ENCODE results near the gene RSU1.

The RSU1 gene

DNA sequence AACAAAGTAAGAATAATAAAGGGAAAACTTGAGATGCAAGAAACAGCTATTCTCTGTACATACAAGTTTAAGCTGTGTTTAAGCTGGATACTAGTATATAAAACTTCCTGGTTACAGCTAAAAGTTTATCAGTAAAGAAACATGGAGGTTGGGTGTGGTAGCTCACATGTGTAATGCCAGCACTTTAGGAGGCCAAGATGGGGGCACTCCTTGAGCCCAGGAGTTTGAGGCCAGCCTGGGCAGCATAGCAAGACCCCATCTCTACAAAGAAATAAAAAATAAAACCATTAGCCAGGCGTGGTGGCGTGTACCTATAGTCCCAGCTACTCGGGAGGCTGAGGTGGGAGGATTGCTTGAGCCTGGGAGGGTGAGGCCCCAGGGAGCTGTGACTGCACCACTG lies 3.2 kb downstream of the RSU1 start:
- H3K27ac Mint-ChIP-seq: peak overlapping the region in 1 of 2 donors; percentile 60
- no peaks in the 10 kb centered on the region for H3K27me3 Mint-ChIP-seq
- H3K36me3 Mint-ChIP-seq (ENCODE audit: insufficient read depth): peaks cover 22% of the 10 kb centered on the region
- H3K4me3 Mint-ChIP-seq: no peak overlapping the region
- H3K9me3 Mint-ChIP-seq: no peaks in the 10 kb centered on the region
- DNase-seq (no peak), ATAC-seq (replicated peaks) (no peak)
- peaks cover 37 to 40% of the 10 kb centered on the region in 2 donors for H3K4me1 Mint-ChIP-seq (ENCODE audit: low read depth in 2 of 2)

DNA sequence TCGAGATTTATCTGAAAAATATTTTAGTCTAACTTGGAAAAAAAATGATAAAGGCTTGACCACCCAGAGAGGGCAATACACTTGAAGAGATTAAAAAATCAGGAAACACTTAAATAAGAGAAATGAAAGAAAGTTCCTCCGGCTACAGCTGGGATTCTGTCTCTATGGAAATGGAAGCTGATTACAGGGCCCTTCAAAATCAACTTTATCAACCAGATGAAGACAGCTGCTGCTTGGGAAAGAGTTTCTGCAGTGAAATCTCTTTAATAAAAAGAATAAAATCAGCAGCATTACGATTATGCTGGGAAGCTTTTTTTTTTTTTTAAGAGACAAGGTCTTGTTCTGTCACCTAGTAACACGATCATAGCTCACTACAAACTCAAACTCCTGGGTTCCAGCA lies 4.5 kb downstream of the RSU1 start:
- Mint-ChIP-seq H3K9me3 (no peaks in the 10 kb centered on the region), H3K4me1 (ENCODE audit: low read depth in 2 of 2) (peaks cover 33 to 39% of the 10 kb centered on the region in 2 donors)
- no peak for ATAC-seq (replicated peaks)

DNA sequence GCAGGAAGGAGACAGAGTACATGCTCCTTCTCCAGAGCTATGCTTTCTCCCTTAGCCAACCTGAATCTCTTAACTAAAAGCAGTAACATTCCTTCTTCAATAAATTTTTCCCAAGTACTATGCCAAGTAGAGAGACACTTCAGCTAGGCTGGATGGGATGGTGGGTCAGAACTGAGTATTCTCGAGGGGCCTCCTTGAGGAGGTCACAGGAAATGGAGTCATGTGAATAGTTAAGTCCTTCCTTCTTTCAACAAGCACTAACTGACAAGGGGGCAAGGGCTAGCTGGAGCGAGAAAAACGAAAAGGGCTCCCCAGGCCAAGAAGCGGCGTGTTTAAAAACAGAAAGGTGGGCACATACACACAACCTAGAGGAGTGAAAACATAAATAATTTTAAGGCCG lies 5.5 kb downstream of the RSU1 start:
- H3K27me3 Mint-ChIP-seq: no peaks in the 10 kb centered on the region
- ATAC-seq (replicated peaks): no peak
- no peaks in the 10 kb centered on the region for H3K9me3 Mint-ChIP-seq
- peaks cover 18% of the 10 kb centered on the region for H3K36me3 Mint-ChIP-seq (ENCODE audit: insufficient read depth)
- H3K4me1 Mint-ChIP-seq (ENCODE audit: low read depth in 2 of 2): peaks cover 31 to 34% of the 10 kb centered on the region in 2 donors
- no peak overlapping the region for H3K4me3 Mint-ChIP-seq
- DNase-seq: no peak
- H3K27ac Mint-ChIP-seq: peak overlapping the region in 1 of 2 donors; percentile 73

More for the DNA sequence above, 4.5 kb downstream of the RSU1 start:
- peak overlapping the region in 1 of 2 donors; percentile 27 for H3K27ac Mint-ChIP-seq
- DNase-seq: no peak
- H3K27me3 Mint-ChIP-seq: no peaks in the 10 kb centered on the region
- peaks cover 25% of the 10 kb centered on the region for H3K36me3 Mint-ChIP-seq (ENCODE audit: insufficient read depth)
- H3K4me3 Mint-ChIP-seq: no peak overlapping the region

DNA sequence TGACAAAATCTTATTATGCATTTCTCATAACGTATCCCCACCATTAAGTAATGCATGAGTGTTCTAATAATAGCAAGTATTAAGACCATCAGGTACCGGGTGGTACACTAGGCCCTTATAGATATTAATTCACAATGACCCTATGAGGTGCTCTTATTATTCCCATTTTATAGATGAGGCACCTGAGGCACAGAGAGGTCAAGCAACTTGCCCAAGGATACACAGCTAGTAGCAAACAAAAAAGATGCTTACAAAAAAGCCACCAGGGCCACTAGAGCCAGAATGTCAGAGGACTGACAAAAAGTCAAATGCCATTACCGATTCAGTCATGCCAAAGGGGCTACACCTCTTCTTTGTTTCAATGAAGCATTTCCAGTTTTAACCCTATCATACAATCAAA lies 5.9 kb downstream of the RSU1 start:
- peak overlapping the region in 1 of 2 donors; percentile 73 for H3K27ac Mint-ChIP-seq
- ATAC-seq (replicated peaks): no peak

DNA sequence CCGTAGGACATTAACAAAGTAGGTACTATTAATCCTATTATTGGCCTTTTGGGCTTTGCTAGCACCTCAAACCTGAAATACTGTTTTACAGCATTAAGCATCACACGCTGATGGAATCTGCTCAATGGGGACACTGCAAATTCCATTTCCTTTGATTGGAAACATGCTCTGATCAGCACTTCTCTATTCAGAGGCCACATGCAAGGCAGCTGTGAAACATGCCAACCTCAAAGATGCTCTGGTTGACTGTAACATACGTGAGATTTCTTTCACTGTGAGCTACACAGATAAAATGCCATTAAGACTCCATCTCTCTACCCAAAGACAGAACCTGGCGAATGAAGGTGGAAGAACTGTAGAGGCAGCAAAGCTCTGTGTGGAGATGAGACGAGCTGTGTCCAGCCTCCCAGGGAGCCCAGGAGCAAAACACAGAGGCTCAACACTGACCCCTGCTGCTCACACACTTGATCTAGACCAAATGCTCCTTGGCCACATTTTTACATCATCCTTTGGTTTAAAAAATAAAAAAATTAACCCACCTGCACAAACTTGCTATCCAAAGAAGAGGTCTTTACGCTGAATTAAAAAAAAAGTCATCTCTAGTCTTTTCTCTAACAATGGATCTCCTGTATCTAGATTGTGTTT lies 8.0 kb downstream of the RSU1 start:
- H3K4me1 Mint-ChIP-seq (ENCODE audit: low read depth in 2 of 2): peaks cover 14 to 15% of the 10 kb centered on the region in 2 donors
- H3K36me3 Mint-ChIP-seq (ENCODE audit: insufficient read depth): peaks cover 19% of the 10 kb centered on the region
- DNase-seq: peak; percentile 27 to 40 (median 39)
- no peaks in the 10 kb centered on the region for H3K27me3 Mint-ChIP-seq
- H3K27ac Mint-ChIP-seq: peak overlapping the region in 1 of 2 donors; percentile 55
- H3K4me3 Mint-ChIP-seq: no peak overlapping the region
- ATAC-seq (replicated peaks): peak; percentile 78
- no peaks in the 10 kb centered on the region for H3K9me3 Mint-ChIP-seq

More for the DNA sequence above, 5.9 kb downstream of the RSU1 start:
- Mint-ChIP-seq H3K4me3 (no peak overlapping the region), H3K9me3 (no peaks in the 10 kb centered on the region), H3K27me3 (no peaks in the 10 kb centered on the region), H3K36me3 (ENCODE audit: insufficient read depth) (peaks cover 18% of the 10 kb centered on the region), H3K4me1 (ENCODE audit: low read depth in 2 of 2) (peaks cover 31% of the 10 kb centered on the region in 2 donors)
- no peak for DNase-seq

DNA sequence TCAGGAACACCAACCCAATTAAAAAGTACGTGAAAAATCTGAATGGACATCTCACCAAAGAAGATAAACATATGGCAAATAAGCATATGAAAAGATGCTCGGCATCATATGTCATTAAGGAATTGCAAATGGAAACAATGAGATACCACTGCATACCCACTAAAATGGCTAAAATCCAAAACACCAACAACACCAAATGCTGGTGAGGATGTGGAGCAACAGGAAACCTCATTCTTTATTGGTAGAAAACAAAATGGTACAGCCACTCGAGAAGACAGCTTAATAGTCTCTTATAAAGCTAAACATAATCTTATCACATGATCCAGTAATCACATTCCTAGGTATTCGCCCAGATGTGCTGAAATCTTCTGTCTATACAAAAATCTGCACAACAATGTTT lies 13.1 kb downstream of the RSU1 start:
- no peaks in the 10 kb centered on the region for H3K9me3 Mint-ChIP-seq
- peaks cover 11% of the 10 kb centered on the region for H3K36me3 Mint-ChIP-seq (ENCODE audit: insufficient read depth)
- peaks cover 20 to 41% of the 10 kb centered on the region in 2 donors for H3K4me1 Mint-ChIP-seq (ENCODE audit: low read depth in 2 of 2)
- ATAC-seq (replicated peaks) (no peak), DNase-seq (no peak)
- no peak overlapping the region for H3K4me3 Mint-ChIP-seq
- H3K27me3 Mint-ChIP-seq: no peaks in the 10 kb centered on the region
- H3K27ac Mint-ChIP-seq: no peak overlapping the region

DNA sequence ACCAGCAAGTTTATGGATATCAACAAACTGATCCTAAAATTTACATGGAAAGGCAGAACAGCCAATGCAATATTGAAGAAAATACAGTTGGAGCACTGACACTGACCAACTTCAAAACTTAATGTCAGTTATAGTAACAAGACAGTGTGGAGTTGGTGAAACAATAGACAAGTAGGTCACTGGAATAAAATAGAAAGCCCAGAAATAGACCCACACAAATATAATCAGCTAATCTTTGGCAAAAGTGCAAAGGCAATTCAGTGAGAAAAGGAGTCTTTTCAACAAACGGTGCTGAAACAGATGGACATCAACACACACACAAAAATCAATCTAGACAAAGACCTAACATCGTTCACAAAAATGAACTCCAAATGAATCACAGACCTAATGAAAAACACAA lies 13.8 kb downstream of the RSU1 start:
- Mint-ChIP-seq H3K27ac (no peak overlapping the region), H3K4me1 (ENCODE audit: low read depth in 2 of 2) (peaks cover 20 to 48% of the 10 kb centered on the region in 2 donors), H3K36me3 (ENCODE audit: insufficient read depth) (peaks cover 13% of the 10 kb centered on the region), H3K4me3 (no peak overlapping the region), H3K9me3 (no peaks in the 10 kb centered on the region), H3K27me3 (no peaks in the 10 kb centered on the region)
- DNase-seq: no peak
- ATAC-seq (replicated peaks): no peak

DNA sequence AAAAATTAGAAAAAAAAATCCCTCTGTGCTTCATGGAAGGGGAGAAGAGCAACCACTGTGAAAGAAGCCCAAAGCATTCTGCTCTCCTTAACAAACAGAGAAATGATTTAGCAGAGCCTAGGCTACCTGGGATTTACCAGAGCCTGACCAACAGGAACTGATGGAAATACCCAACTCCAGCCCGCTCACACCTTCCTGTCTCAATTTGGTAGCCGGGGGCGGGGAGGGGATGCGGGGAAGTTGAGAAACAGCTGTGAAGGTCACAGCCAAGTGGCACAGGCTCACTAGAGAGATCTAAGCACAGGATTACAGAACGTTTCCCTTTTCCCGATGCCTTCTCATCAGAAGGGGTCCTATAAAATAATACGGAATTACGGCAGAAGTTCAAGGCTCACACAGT lies 17.6 kb downstream of the RSU1 start:
- H3K27ac Mint-ChIP-seq: peak overlapping the region in 1 of 2 donors; percentile 46
- ATAC-seq (replicated peaks) (no peak), DNase-seq (no peak)
- H3K9me3 Mint-ChIP-seq: no peaks in the 10 kb centered on the region
- no peak overlapping the region for H3K4me3 Mint-ChIP-seq
- H3K27me3 Mint-ChIP-seq: no peaks in the 10 kb centered on the region
- peaks cover 33 to 60% of the 10 kb centered on the region in 2 donors for H3K4me1 Mint-ChIP-seq (ENCODE audit: low read depth in 2 of 2)
- peaks cover 5% of the 10 kb centered on the region for H3K36me3 Mint-ChIP-seq (ENCODE audit: insufficient read depth)

DNA sequence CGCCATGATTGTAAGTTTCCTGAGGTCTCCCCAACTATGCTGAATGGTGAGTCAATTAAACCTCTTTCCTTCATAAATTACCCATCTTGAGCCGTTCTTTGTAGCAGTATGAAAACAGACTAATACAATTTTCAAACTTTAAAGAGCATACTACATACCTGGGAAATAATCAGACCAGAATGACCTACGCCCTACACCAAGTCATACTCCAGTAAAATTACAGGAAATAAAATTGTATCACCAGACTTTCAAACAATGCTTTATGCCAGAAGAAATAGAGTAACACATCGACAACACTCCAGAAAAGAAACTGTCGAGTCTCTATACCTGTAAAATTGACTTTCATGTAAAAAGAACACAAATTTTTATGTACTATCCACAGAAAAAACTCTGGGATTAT lies 18.7 kb downstream of the RSU1 start:
- peaks cover 32 to 57% of the 10 kb centered on the region in 2 donors for H3K4me1 Mint-ChIP-seq (ENCODE audit: low read depth in 2 of 2)
- H3K27ac Mint-ChIP-seq: peak overlapping the region; percentile 18 to 46
- H3K9me3 Mint-ChIP-seq: no peaks in the 10 kb centered on the region
- H3K27me3 Mint-ChIP-seq: no peaks in the 10 kb centered on the region
- no peak for DNase-seq
- H3K36me3 Mint-ChIP-seq (ENCODE audit: insufficient read depth): peaks cover 5% of the 10 kb centered on the region
- ATAC-seq (replicated peaks): no peak
- no peak overlapping the region for H3K4me3 Mint-ChIP-seq

DNA sequence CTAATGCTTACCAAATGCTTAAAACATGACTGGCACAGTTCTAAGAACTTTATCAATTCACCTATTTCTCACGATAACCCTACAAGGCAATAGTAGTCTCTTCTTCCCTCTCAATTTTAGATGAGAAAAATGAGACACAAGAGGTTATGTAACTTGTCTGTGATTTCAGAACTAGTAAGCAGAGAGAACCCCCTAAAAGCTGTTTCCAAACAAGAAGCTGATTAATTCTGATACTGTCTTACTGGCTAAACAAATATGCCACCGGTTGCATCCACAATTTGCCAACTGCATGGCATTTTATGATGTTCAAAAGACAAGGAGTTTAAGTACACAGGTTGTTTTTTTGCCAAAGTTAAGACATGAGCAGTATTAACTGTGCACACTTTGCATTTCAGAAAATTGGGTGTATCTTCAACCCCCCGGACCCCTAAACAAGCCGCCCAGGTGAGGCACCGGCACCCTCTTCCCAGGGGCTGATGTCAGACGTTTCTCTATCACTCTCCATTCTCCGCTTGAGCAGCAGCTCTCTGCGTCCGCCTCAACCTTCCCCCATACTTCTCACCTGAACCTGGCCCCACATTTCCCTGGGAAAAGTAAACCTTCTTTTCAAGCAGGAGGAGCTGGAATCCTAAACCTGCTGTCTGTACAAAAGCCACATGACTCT lies 21.7 kb downstream of the RSU1 start:
- no peak overlapping the region for H3K4me3 Mint-ChIP-seq
- DNase-seq (no peak), ATAC-seq (replicated peaks) (no peak)
- H3K27ac Mint-ChIP-seq: peak overlapping the region in 1 of 2 donors; percentile 36
- peaks cover 22 to 40% of the 10 kb centered on the region in 2 donors for H3K4me1 Mint-ChIP-seq (ENCODE audit: low read depth in 2 of 2)
- H3K9me3 Mint-ChIP-seq: no peaks in the 10 kb centered on the region
- H3K27me3 Mint-ChIP-seq: no peaks in the 10 kb centered on the region
- H3K36me3 Mint-ChIP-seq (ENCODE audit: insufficient read depth): peaks cover 5% of the 10 kb centered on the region

DNA sequence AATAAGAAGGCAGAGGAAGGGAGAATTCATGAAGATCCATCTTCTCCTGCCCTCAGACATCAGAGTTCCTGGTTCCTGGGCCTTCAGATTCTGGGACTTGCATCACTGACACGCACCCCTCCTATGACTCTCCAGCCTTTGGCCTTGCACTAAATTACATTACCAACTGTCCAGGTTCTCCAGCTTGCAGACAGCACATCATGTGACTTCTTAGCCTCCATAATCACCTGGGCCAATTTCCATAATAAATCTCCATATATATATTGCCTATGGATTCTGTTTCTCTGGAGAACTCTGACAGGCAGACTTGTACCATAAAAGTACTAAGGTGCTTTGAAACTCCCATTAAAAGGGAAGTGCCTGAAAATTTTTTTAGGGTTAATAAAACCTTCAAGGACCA lies 23.2 kb downstream of the RSU1 start:
- DNase-seq (no peak), ATAC-seq (replicated peaks) (no peak)
- Mint-ChIP-seq H3K36me3 (ENCODE audit: insufficient read depth) (peaks cover 5% of the 10 kb centered on the region), H3K4me1 (ENCODE audit: low read depth in 2 of 2) (peaks cover 17 to 27% of the 10 kb centered on the region in 2 donors), H3K27ac (no peak overlapping the region), H3K27me3 (no peaks in the 10 kb centered on the region), H3K9me3 (no peaks in the 10 kb centered on the region), H3K4me3 (no peak overlapping the region)

DNA sequence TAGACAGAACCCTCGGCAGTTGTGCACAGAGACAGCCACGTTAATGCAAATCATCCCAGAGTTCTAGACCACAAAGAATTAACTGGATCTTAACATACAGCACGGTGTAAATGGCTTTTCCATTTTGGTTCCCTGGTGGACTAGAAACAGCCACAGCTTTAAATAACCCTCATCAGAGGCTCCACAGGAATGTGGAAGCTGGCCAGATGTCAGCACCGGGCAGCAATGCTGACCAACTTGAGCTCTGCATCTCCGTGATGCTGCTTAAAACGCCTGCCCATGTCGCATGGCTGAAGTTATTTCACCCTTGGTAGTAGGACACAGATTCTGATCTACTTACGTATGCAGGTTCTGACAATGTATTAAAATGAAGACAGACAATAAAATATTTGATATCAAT lies 24.5 kb downstream of the RSU1 start:
- H3K36me3 Mint-ChIP-seq (ENCODE audit: insufficient read depth): peaks cover under 1% of the 10 kb centered on the region
- ATAC-seq (replicated peaks) (no peak), DNase-seq (no peak)
- H3K4me3 Mint-ChIP-seq: no peak overlapping the region
- H3K9me3 Mint-ChIP-seq: no peaks in the 10 kb centered on the region
- H3K27me3 Mint-ChIP-seq: no peaks in the 10 kb centered on the region
- no peak overlapping the region for H3K27ac Mint-ChIP-seq
- H3K4me1 Mint-ChIP-seq (ENCODE audit: low read depth in 2 of 2): peaks cover 24 to 32% of the 10 kb centered on the region in 2 donors

DNA sequence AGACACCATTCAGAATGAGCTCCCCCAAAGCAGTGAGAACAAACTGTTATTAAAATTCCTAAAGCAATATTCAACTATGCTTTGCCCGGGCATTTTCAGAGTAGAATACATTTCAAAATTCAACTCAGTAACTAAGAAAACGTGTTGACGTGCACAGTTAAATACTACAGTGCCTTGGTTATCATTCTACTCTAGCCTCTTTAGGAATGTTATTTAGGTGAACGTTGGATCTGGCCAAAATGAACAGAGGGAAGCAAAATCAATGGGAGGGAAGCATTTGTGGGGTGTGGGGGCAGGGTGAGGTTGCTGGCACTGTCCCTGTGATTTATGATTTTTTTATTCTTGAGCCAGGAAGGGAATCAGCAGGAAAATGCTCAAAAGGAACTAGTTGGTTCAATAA lies 27.5 kb downstream of the RSU1 start:
- Mint-ChIP-seq H3K27me3 (no peaks in the 10 kb centered on the region), H3K36me3 (ENCODE audit: insufficient read depth) (peaks cover 7% of the 10 kb centered on the region), H3K4me3 (no peak overlapping the region), H3K27ac (peak overlapping the region; percentile 90 to 98), H3K9me3 (peaks cover 2 to 7% of the 10 kb centered on the region in 2 donors), H3K4me1 (ENCODE audit: low read depth in 2 of 2) (peaks cover 22 to 26% of the 10 kb centered on the region in 2 donors)
- no peak for DNase-seq
- ATAC-seq (replicated peaks): no peak

DNA sequence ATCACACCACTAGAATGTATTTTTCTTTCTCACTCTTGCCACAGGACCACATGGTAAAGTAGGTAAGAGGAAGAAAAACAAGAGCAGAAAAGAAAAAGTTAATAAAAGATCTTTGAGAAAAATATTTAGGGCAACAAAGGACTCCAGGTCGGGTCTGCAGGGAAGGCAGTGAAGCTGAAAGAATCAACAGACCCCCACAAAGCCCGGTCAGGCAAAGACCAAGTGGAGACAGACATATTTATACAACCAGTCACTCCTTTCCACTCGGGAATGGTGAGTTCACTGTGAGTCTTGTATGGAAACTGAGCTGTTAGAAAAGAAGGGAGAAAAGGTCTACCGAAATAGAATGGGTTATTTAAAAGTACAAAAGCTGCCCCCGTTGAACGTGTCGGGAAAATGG lies 28.0 kb downstream of the RSU1 start:
- no peak for ATAC-seq (replicated peaks)
- Mint-ChIP-seq H3K4me1 (ENCODE audit: low read depth in 2 of 2) (peaks cover 22 to 26% of the 10 kb centered on the region in 2 donors), H3K36me3 (ENCODE audit: insufficient read depth) (peaks cover 7% of the 10 kb centered on the region), H3K27me3 (no peaks in the 10 kb centered on the region), H3K9me3 (peaks cover 2 to 7% of the 10 kb centered on the region in 2 donors), H3K4me3 (no peak overlapping the region), H3K27ac (peak overlapping the region; percentile 90 to 98)
- DNase-seq: no peak

All from effector memory CD8-positive, alpha-beta T cell (primary cell).